Measurements from ENCODE around the gene THOC6. TPM values are rescaled to one million over a fixed set of nuclear protein-coding genes. Genes with fewer than 3 reads are reported as not detected.

The THOC6 gene
- polyA plus RNA-seq, 6 donors from 2014 or later = 35.7 to 75.7 (median 48.3) TPM

DNA sequence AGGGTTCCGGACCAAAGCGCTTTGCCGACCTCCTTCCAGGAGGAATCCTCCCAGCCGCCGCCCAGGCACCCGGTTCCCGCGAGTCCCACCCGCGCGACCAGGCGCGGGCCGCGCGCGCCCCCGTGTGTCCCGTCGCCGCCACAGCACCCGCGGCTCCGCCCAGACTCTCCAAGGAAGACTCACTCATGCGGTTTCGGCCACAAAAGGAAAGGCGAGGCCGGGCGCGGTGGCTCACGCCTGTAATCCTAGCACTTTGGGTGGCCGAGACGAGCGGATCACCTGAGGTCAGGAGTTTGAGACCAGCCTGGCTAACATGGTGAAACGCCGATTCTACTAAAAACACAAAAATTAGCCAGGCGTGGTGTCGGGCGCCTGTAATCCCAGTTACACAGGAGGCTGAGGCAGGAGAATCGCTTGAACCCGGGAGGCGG lies 40.1 kb upstream of the THOC6 start:
- Mint-ChIP-seq H3K4me1 (peaks cover 13 to 29% (median 23%) of the 10 kb centered on the region in 3 donors), H3K36me3 (no peaks in the 10 kb centered on the region), H3K4me3 (peak overlapping the region; percentile 47 to 78 (median 54)), H3K27me3 (peaks cover 0 to 18% (median 5%) of the 10 kb centered on the region in 3 donors), H3K9me3 (no peaks in the 10 kb centered on the region), H3K27ac (peak overlapping the region in 1 of 6 donors; percentile 77)
- ATAC-seq (ENCODE audit: low read depth in 2 of 2) (peak; percentile 43 to 45), DNase-seq (peak; percentile 49)

DNA sequence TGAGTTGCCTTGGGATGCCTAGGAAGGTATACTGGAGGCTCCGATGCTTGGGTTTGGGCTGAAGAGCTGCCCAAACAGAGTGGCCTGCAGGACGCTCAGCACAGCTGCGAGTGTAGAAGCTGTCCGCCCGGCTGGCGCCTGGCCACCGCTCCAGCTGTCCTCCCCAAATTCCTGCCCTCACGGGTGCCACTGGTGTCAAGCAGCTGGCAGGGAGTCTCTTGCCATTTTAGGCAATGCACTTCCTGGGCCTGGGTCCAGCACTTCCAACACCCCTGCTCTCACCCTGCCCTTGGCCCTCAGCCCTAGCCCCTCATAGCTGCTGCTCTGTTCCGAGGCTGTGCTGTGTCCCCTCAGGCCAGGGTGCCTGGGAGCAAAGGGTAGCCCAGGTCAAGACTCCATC lies 38.4 kb upstream of the THOC6 start:
- H3K27ac Mint-ChIP-seq = no peak overlapping the region
- DNase-seq (no peak), ATAC-seq (ENCODE audit: low read depth in 2 of 2) (no peak)
- H3K4me3 Mint-ChIP-seq = peak overlapping the region in 1 of 8 donors; percentile 5
- H3K36me3 Mint-ChIP-seq = no peaks in the 10 kb centered on the region
- H3K4me1 Mint-ChIP-seq = peaks cover 10 to 26% (median 23%) of the 10 kb centered on the region in 3 donors
- H3K27me3 Mint-ChIP-seq = peaks cover 0 to 35% (median 22%) of the 10 kb centered on the region in 3 donors
- H3K9me3 Mint-ChIP-seq = no peaks in the 10 kb centered on the region

DNA sequence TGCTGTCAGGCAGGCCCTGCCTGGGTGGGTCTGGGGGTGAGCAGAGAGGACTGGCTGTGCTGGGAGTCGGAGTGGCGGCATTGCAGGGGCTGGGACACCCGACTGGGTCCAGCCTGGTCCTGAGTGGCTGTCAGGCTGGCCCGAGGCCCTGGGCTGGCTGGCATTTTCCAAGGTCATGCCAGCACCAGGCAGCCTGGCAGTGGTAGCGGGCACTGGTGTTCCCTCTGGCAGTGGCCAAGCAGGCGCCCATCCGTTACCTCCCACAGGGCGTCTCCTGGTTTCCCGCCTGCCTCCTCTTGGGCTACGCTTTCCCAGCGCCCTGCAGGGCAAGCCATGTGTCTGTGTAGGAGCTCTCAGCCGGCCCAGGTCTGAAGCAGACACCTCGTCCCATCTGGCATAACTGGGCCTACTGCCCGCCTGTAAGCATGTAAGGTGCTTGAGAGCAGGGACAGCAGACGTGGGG lies 37.9 kb upstream of the THOC6 start:
- no peaks in the 10 kb centered on the region for H3K36me3 Mint-ChIP-seq
- H3K27ac Mint-ChIP-seq = no peak overlapping the region
- peaks cover 0 to 40% (median 26%) of the 10 kb centered on the region in 3 donors for H3K27me3 Mint-ChIP-seq
- ATAC-seq (ENCODE audit: low read depth in 2 of 2) (no peak), DNase-seq (no peak)
- no peak overlapping the region for H3K4me3 Mint-ChIP-seq
- H3K4me1 Mint-ChIP-seq = peaks cover 10 to 23% (median 23%) of the 10 kb centered on the region in 3 donors
- H3K9me3 Mint-ChIP-seq = no peaks in the 10 kb centered on the region

DNA sequence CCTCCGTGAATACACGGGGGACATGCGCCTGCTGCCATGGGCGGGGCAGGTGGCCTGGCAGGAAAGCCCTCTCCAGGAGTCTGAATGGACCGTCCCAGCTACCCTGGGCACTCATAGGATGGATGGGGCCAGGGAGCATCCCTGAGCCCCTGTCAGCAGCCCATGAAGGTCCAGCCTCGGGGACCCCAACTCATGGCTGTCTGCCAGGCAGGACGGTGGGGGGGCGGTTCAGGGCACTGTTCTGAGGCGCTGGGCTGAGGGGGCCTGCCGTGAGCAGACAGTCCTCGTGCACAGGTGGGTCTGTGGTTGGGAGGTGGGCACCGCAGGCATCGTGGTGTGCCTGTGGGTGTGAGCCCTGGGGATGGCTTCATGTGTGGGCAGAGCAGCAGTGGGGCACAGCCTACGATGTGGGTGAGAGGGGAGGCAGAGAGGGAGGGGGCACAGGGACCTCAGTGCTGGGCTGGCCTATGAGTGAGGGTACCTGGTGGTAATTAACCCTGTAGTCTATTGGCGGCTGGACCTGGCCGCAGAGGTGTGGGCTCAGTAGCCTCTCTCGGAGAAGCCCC lies 37.1 kb upstream of the THOC6 start:
- no peak for DNase-seq
- H3K9me3 Mint-ChIP-seq = no peaks in the 10 kb centered on the region
- H3K4me3 Mint-ChIP-seq = no peak overlapping the region
- no peak for ATAC-seq (ENCODE audit: low read depth in 2 of 2)
- H3K27ac Mint-ChIP-seq = peak overlapping the region in 1 of 6 donors; percentile 76
- H3K4me1 Mint-ChIP-seq = peaks cover 7 to 20% (median 16%) of the 10 kb centered on the region in 3 donors
- peaks cover 0 to 41% (median 27%) of the 10 kb centered on the region in 3 donors for H3K27me3 Mint-ChIP-seq
- H3K36me3 Mint-ChIP-seq = no peaks in the 10 kb centered on the region

DNA sequence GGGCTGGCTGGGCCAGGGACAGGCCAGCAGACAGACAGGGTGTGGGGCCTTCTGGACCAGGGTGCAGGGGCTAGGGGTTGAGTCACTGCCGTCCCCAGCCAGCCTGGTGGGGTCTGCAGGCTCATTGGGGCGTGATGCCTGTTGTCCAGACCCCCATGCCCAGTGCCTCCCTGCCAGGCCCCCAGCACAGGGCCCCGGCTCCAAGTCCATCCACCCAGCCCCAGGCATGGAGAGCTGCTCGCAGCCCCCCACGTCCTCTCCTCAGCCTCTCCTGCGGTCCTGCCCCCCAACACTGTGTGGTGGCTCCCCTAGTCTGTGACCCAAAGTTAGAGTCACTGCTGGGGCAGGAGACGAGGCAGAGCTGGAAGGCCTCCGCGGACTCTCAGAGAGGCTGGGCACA lies 36.5 kb upstream of the THOC6 start:
- Mint-ChIP-seq H3K9me3 (no peaks in the 10 kb centered on the region), H3K4me1 (peaks cover 4 to 14% (median 10%) of the 10 kb centered on the region in 3 donors)

DNA sequence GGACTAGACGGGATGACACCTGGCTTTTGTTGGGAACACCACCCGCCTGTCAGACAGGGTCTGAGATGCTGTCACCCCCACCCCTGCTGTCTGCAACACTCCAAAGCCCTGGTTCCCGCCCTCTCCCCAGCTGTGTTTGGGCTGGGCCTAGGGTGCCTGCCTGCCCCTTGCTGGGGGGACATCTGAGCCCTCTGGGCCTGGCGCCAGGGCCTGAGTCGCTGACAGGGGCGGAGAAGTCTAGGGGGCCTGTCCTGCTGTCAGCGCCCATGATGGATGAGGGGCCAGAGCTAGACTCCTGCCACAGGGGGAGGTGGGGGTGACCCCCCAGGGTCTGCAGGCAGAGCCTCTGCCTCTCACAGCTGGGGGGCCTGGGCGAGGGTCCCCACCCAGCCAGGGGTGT lies 36.0 kb upstream of the THOC6 start:
- Mint-ChIP-seq H3K27me3 (peaks cover 0 to 46% (median 33%) of the 10 kb centered on the region in 3 donors), H3K9me3 (no peaks in the 10 kb centered on the region), H3K4me1 (peaks cover 0 to 9% (median 4%) of the 10 kb centered on the region in 3 donors), H3K4me3 (no peak overlapping the region), H3K36me3 (no peaks in the 10 kb centered on the region), H3K27ac (no peak overlapping the region)
- no peak for DNase-seq
- ATAC-seq (ENCODE audit: low read depth in 2 of 2) = no peak

More for the DNA sequence above, 36.5 kb upstream of the THOC6 start:
- ATAC-seq (ENCODE audit: low read depth in 2 of 2) (no peak), DNase-seq (no peak)
- peaks cover 0 to 46% (median 33%) of the 10 kb centered on the region in 3 donors for H3K27me3 Mint-ChIP-seq
- H3K36me3 Mint-ChIP-seq = no peaks in the 10 kb centered on the region
- no peak overlapping the region for H3K27ac Mint-ChIP-seq
- no peak overlapping the region for H3K4me3 Mint-ChIP-seq

DNA sequence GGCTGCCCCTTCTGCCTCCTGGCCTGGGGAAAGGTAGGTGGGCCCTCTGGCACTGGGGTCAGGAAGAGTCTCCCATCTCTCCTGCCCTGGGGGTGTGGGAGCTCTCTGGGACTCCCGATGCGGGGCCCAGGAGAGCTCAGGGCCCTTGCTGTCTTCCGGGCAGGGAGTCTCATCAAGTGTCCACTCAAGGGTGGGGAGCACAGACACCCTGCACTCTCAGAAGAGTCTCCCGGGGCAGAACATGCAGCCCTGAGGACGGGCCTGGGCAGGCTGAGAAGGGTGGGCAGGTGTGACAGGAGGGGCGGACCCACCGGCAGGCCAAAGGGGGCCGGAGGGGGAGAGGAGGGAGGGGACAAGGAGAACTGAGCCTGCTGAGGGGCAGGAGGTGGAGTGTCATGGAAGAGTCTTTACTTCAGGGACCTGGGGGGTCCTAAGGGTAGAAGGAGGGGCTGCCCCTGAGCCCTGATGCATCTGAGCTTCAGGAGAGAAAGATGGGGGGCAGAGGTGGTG lies 35.2 kb upstream of the THOC6 start:
- ATAC-seq (ENCODE audit: low read depth in 2 of 2) (no peak), DNase-seq (no peak)
- Mint-ChIP-seq H3K9me3 (no peaks in the 10 kb centered on the region), H3K4me1 (peaks cover 0 to 4% (median 0%) of the 10 kb centered on the region in 3 donors), H3K4me3 (no peak overlapping the region), H3K27me3 (peaks cover 0 to 46% (median 33%) of the 10 kb centered on the region in 3 donors), H3K36me3 (no peaks in the 10 kb centered on the region), H3K27ac (no peak overlapping the region)

DNA sequence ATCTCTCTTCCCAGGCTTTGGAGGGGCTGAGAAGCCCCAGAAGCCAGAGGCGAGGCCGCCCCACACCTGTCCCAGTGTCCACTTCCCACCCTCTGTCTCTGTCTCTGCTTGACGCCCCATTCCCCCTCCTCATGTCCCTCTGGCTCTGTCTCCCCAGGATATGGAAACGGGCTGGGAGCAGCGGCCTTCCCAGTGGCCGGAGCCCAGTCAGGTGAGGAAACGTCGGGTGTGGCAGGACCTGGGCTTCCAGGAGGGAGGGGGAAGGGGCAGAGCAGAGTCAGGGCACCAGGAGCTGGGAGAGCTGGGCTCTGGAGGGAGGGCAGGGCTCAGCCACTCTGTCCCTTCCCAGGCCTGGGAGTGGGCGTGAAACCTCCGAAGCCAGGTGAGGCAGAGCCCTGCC lies 32.9 kb upstream of the THOC6 start:
- no peak for ATAC-seq (ENCODE audit: low read depth in 2 of 2)
- no peak overlapping the region for H3K4me3 Mint-ChIP-seq

DNA sequence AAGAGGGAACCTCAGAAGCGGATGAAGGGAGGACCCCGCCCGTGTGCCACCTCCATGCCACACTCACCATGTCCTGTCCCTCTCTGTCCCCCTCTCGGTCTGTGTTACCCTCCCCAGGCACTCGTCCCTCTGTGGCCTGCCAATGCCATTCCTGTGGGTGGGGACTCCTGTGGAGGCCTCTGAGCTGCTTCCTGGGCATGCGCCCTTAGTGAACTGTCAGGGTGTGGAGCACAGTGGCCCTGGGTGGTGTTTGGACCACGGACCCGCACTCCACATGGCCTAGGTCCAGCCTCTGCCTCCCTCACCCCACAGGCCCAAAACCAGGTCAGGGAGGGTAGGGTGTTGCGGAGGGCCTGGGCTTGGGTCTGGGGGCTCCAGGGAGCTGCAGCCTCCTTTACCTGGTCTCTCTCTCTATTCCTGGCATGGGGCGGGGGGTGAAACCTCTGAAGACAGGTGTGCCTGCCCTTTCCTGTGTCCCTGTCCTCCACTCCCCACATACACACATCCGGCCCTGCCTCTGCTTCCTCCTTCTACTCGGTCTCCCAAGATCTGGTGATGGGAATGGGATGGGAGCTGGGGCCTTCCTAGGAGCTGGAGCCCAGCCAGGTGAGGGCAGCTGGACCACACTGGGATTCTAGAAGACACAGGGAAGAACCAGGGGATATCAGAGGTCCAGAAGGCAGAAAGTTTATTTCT lies 32.1 kb upstream of the THOC6 start:
- ATAC-seq (ENCODE audit: low read depth in 2 of 2) (no peak), DNase-seq (no peak)
- H3K4me3 Mint-ChIP-seq = no peak overlapping the region

More for the DNA sequence above, 32.9 kb upstream of the THOC6 start:
- no peak overlapping the region for H3K27ac Mint-ChIP-seq
- H3K4me1 Mint-ChIP-seq = no peaks in the 10 kb centered on the region
- peaks cover 0 to 46% (median 33%) of the 10 kb centered on the region in 3 donors for H3K27me3 Mint-ChIP-seq
- H3K36me3 Mint-ChIP-seq = no peaks in the 10 kb centered on the region
- DNase-seq = no peak
- H3K9me3 Mint-ChIP-seq = no peaks in the 10 kb centered on the region

DNA sequence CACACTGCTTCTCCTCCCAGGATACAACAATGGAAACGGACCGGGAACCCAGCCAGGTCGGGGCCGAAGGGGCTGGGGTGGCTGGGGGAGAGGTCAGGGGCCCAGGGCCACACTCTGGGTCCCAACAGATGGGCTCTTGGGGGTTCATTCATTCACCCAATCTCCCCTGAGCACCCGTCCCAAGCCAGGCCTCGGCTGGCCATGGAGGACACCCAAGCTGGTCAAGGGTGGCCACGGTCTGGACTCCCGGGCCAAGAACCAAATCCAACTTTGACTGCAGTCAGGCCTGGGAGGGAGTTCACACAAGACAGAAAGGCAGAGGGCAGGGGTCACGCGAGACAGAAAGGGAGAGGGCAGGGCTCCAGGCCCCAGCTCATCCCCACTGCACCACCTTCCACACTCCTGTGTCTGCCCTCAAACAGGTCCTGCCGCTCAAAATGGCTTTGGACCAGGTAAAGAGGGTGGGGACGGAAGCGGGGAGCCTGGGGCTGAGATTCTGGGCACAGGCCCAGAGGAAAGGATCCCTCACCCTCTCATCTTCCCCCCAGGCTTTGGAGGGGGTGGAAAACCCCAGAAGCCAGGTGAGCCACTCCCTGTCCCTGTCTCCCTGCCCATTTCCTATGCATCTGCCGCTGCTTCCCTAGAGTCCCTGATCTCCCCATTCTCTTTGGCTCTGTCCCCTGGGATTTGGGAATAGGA lies 31.3 kb upstream of the THOC6 start:
- H3K36me3 Mint-ChIP-seq = no peaks in the 10 kb centered on the region
- no peaks in the 10 kb centered on the region for H3K9me3 Mint-ChIP-seq
- H3K27me3 Mint-ChIP-seq = peaks cover 0 to 38% (median 33%) of the 10 kb centered on the region in 3 donors
- ATAC-seq (ENCODE audit: low read depth in 2 of 2) (no peak), DNase-seq (no peak)
- no peak overlapping the region for H3K27ac Mint-ChIP-seq
- H3K4me1 Mint-ChIP-seq = no peaks in the 10 kb centered on the region
- no peak overlapping the region for H3K4me3 Mint-ChIP-seq

More for the DNA sequence above, 32.1 kb upstream of the THOC6 start:
- no peak overlapping the region for H3K27ac Mint-ChIP-seq
- H3K4me1 Mint-ChIP-seq = no peaks in the 10 kb centered on the region
- peaks cover 0 to 42% (median 33%) of the 10 kb centered on the region in 3 donors for H3K27me3 Mint-ChIP-seq
- H3K9me3 Mint-ChIP-seq = no peaks in the 10 kb centered on the region
- no peaks in the 10 kb centered on the region for H3K36me3 Mint-ChIP-seq

DNA sequence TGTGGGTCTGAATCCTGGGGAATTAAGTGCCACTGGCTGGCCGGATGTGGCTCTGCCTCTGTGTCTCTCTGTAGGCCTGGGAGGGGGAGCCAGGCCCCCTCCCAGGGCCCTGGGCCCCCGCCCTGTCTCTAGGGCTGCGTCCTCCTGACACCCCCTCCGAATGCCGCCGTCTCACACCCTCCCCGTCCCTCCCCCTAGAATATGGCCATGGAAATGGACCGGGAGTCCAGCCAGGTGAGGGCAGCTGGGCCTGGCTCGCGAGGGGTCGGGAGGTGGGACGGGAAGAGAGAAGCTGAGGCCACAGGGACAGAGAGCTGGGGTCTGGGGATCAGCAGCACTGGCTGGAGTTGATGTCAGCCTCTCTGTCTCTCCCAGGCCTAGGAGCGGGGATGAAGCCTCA lies 27.5 kb upstream of the THOC6 start:
- ATAC-seq (ENCODE audit: low read depth in 2 of 2) = no peak
- Mint-ChIP-seq H3K4me1 (no peaks in the 10 kb centered on the region), H3K4me3 (no peak overlapping the region)

DNA sequence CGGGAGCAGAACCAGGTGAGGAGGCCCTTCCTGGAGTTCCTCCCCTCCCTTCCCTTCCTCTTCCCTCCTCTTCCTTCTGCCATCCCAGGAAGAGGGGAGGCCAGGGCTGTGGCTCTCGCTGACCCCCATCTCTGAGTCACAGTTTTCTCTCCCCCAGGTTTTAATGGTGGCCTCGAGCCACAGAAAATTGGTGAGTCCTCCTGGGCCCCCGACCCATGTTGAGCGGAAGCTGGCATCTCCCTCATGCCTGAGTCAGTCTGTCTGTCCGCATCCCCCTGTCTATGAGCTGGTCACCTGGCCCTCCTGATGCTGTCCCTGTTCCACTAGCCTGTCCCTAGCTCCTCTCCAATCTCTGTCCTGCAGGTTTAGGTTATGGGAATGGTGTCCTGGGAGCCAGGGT lies 23.9 kb upstream of the THOC6 start:
- peaks cover 0 to 33% (median 15%) of the 10 kb centered on the region in 3 donors for H3K27me3 Mint-ChIP-seq
- no peak for ATAC-seq (ENCODE audit: low read depth in 2 of 2)

More for the DNA sequence above, 27.5 kb upstream of the THOC6 start:
- DNase-seq = no peak
- H3K27ac Mint-ChIP-seq = no peak overlapping the region
- no peaks in the 10 kb centered on the region for H3K9me3 Mint-ChIP-seq
- H3K36me3 Mint-ChIP-seq = no peaks in the 10 kb centered on the region
- peaks cover 0 to 38% (median 22%) of the 10 kb centered on the region in 3 donors for H3K27me3 Mint-ChIP-seq

DNA sequence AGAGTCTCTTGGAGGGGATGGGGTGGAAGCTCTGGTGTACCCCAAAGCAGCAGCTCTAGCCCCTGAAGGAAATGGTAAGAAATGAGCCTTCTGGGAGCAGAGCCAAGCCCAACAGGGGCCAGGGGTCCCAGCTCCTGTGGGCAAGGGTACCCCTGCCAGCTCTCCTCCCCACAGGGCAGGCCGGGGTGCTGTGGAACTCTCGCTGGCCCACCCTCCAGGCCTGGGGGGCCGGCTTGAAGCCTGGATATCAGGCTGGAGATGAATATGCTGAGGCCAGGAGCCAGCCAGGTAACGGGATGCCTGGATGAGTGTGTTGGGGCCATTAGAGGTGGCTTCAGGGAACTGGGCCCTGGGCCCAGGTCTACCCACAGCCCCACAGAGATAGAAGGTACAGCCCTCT lies 23.3 kb upstream of the THOC6 start:
- no peak for ATAC-seq (ENCODE audit: low read depth in 2 of 2)
- no peak for DNase-seq
- Mint-ChIP-seq H3K9me3 (no peaks in the 10 kb centered on the region), H3K4me3 (peak overlapping the region in 1 of 8 donors; percentile 50), H3K27me3 (peaks cover 0 to 36% (median 15%) of the 10 kb centered on the region in 3 donors), H3K4me1 (peaks cover 4 to 6% (median 5%) of the 10 kb centered on the region in 3 donors), H3K27ac (no peak overlapping the region), H3K36me3 (no peaks in the 10 kb centered on the region)

More for the DNA sequence above, 23.9 kb upstream of the THOC6 start:
- H3K36me3 Mint-ChIP-seq = no peaks in the 10 kb centered on the region
- H3K4me3 Mint-ChIP-seq = no peak overlapping the region
- peaks cover 3 to 5% (median 3%) of the 10 kb centered on the region in 3 donors for H3K4me1 Mint-ChIP-seq
- no peaks in the 10 kb centered on the region for H3K9me3 Mint-ChIP-seq
- no peak for DNase-seq
- peak overlapping the region in 1 of 6 donors; percentile 21 for H3K27ac Mint-ChIP-seq
